ENCODE results near the gene PFN3.

The PFN3 gene

GRCh38 chr5:177399997-177400868 is at the start of gene PFN3:
PFN3 (minus strand) TSS chr5:177400661; CDS start chr5:177400576, 85 bp downstream.
- Mint-ChIP-seq H3K27me3 (peaks cover 86% of the 10 kb centered on the region), H3K4me1 (ENCODE audit: low read depth) (peaks cover 35% of the 10 kb centered on the region), H3K36me3 (ENCODE audit: low read depth) (no peaks in the 10 kb centered on the region), H3K9me3 (no peaks in the 10 kb centered on the region), H3K4me3 (no peak within 1 kb of the TSS), H3K27ac (no peak within 1 kb of the TSS)
- intact Hi-C loops (cut with micrococcal nuclease), result loop anchor here (5.0 kb wide), 1 partner anchor 107 kb away; the partner anchor contains the start of gene DOK3

GRCh38 chr5:177449140-177450061 is 48.9 kb upstream of the PFN3 start:
- H3K27me3 Mint-ChIP-seq, result peaks cover 73% of the 10 kb centered on the region
- no peak overlapping the region for H3K4me3 Mint-ChIP-seq
- no peaks in the 10 kb centered on the region for H3K36me3 Mint-ChIP-seq (ENCODE audit: low read depth)
- no peak overlapping the region for H3K27ac Mint-ChIP-seq
- peaks cover 46% of the 10 kb centered on the region for H3K4me1 Mint-ChIP-seq (ENCODE audit: low read depth)
- intact Hi-C loops (cut with micrococcal nuclease), result no loop called here
- no peaks in the 10 kb centered on the region for H3K9me3 Mint-ChIP-seq

- Mint-ChIP-seq H3K4me1 (ENCODE audit: low read depth) (peaks cover 48% of the 10 kb centered on the region), H3K36me3 (ENCODE audit: low read depth) (peaks cover 6% of the 10 kb centered on the region), H3K9me3 (no peaks in the 10 kb centered on the region), H3K27me3 (peaks cover 65% of the 10 kb centered on the region), H3K4me3 (no peak overlapping the region), H3K27ac (no peak overlapping the region)
- intact Hi-C loops (cut with micrococcal nuclease), result no loop called here
Measured at GRCh38 chr5:177448244-177448950, 47.9 kb upstream of the PFN3 start.

GRCh38 chr5:177447611-177448243 is 47.3 kb upstream of the PFN3 start:
- no peak overlapping the region for H3K4me3 Mint-ChIP-seq
- intact Hi-C loops (cut with micrococcal nuclease), result no loop called here
- no peak overlapping the region for H3K27ac Mint-ChIP-seq
- H3K27me3 Mint-ChIP-seq, result peaks cover 58% of the 10 kb centered on the region
- H3K9me3 Mint-ChIP-seq, result no peaks in the 10 kb centered on the region
- H3K36me3 Mint-ChIP-seq (ENCODE audit: low read depth), result peaks cover 13% of the 10 kb centered on the region
- H3K4me1 Mint-ChIP-seq (ENCODE audit: low read depth), result peaks cover 50% of the 10 kb centered on the region

GRCh38 chr5:177447066-177447610 is 46.7 kb upstream of the PFN3 start:
- Mint-ChIP-seq H3K9me3 (no peaks in the 10 kb centered on the region), H3K4me3 (no peak overlapping the region), H3K36me3 (ENCODE audit: low read depth) (peaks cover 19% of the 10 kb centered on the region), H3K27ac (no peak overlapping the region), H3K27me3 (peaks cover 53% of the 10 kb centered on the region), H3K4me1 (ENCODE audit: low read depth) (peaks cover 56% of the 10 kb centered on the region)
- intact Hi-C loops (cut with micrococcal nuclease), result no loop called here

GRCh38 chr5:177446200-177447065 is 46.0 kb upstream of the PFN3 start, which contains the start of gene PRR7:
PRR7 (plus strand) TSS chr5:177446814; CDS start chr5:177455068, 8,254 bp downstream.
- Mint-ChIP-seq H3K4me3 (peak within 1 kb of the TSS; percentile 61), H3K27me3 (peaks cover 48% of the 10 kb centered on the region), H3K4me1 (ENCODE audit: low read depth) (peaks cover 56% of the 10 kb centered on the region), H3K27ac (no peak within 1 kb of the TSS), H3K9me3 (no peaks in the 10 kb centered on the region), H3K36me3 (ENCODE audit: low read depth) (peaks cover 26% of the 10 kb centered on the region)
- intact Hi-C loops (cut with micrococcal nuclease), result no loop called here

GRCh38 chr5:177445917-177446199 is 45.4 kb upstream of the PFN3 start:
- Mint-ChIP-seq H3K9me3 (no peaks in the 10 kb centered on the region), H3K36me3 (ENCODE audit: low read depth) (peaks cover 32% of the 10 kb centered on the region), H3K27ac (no peak overlapping the region), H3K4me3 (peak overlapping the region; percentile 22), H3K27me3 (peaks cover 45% of the 10 kb centered on the region), H3K4me1 (ENCODE audit: low read depth) (peaks cover 56% of the 10 kb centered on the region)
- intact Hi-C loops (cut with micrococcal nuclease), result no loop called here

- intact Hi-C loops (cut with micrococcal nuclease), result no loop called here
- no peak overlapping the region for H3K4me3 Mint-ChIP-seq
- peaks cover 39% of the 10 kb centered on the region for H3K27me3 Mint-ChIP-seq
- H3K4me1 Mint-ChIP-seq (ENCODE audit: low read depth), result peaks cover 56% of the 10 kb centered on the region
- H3K36me3 Mint-ChIP-seq (ENCODE audit: low read depth), result peaks cover 38% of the 10 kb centered on the region
- no peaks in the 10 kb centered on the region for H3K9me3 Mint-ChIP-seq
- H3K27ac Mint-ChIP-seq, result no peak overlapping the region
Measured at GRCh38 chr5:177445052-177445916, 44.8 kb upstream of the PFN3 start.

GRCh38 chr5:177444106-177445051 is 43.9 kb upstream of the PFN3 start:
- Mint-ChIP-seq H3K27ac (no peak overlapping the region), H3K4me3 (no peak overlapping the region), H3K9me3 (no peaks in the 10 kb centered on the region), H3K4me1 (ENCODE audit: low read depth) (peaks cover 61% of the 10 kb centered on the region), H3K36me3 (ENCODE audit: low read depth) (peaks cover 47% of the 10 kb centered on the region), H3K27me3 (peaks cover 30% of the 10 kb centered on the region)
- intact Hi-C loops (cut with micrococcal nuclease), result no loop called here

GRCh38 chr5:177443144-177443983 is 42.9 kb upstream of the PFN3 start:
- no peaks in the 10 kb centered on the region for H3K9me3 Mint-ChIP-seq
- H3K4me3 Mint-ChIP-seq, result no peak overlapping the region
- peaks cover 57% of the 10 kb centered on the region for H3K36me3 Mint-ChIP-seq (ENCODE audit: low read depth)
- H3K27me3 Mint-ChIP-seq, result peaks cover 21% of the 10 kb centered on the region
- intact Hi-C loops (cut with micrococcal nuclease), result no loop called here
- H3K27ac Mint-ChIP-seq, result no peak overlapping the region
- H3K4me1 Mint-ChIP-seq (ENCODE audit: low read depth), result peaks cover 60% of the 10 kb centered on the region
